Measurements from ENCODE around the gene NRAP.

DNA sequence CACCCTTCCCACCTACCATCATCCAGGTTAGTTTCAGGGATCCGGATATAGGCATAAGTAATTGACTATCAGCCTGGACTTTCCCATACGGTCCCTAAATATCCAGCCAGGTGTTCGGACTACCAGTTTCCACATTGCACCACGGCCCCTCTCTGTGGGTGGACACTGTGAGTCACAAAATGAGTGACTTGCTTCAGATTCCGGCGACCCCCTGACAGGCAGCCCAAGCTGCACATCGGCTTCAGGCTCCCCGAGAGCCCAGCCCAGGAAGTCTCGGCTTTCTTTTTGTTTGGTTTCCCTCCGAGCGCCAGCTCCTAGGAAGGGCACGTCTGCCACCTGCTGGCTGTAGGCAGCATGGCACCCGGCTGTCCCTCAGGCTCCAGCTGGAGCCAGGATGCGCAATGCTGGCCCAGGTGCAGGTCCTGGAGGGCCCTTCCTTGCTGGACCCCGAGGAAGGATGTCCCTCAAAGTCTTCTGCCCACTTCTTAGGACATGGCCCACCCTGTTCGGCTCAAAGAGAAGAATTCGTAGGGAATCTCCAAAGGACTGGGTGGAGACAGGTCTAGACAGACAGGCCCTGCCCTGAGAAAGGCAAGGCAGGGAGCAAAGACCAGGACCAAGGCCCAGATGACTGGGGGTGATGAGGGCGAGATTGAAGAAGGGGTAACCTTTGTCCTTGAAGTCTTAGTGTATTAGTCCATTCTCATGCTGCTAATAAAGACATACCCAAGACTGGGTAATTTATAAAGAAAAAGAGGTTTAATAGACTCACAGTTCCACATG lies 100.3 kb downstream of the NRAP start:
- TF ChIP-seq TAF1 (IDR thresholded peaks at IDR 0.05; ENCODE audit: borderline replicate concordance, low read depth, low read length) (no peak), POLR2A (IDR thresholded peaks at IDR 0.05; ENCODE audit: low read depth, low read length) (no peak)
